H1 (cell line): Measurements from ENCODE around the gene KRT72. TPM values are rescaled to one million over a fixed set of nuclear protein-coding genes. Genes with fewer than 3 reads are reported as not detected.

Experiments used
- CTCF ChIA-PET: fragments of 300-600 bp; sonication (Branson Sonifier 250); formaldehyde crosslinking; loops from one replicate; lab custom pipeline; 2021; ENCODE audit not compliant: partially characterized antibody; lab: Charles Lee
- POLR2A ChIA-PET: fragments of 300-600 bp; sonication (Branson Sonifier 250); formaldehyde crosslinking; loops from one replicate; lab custom pipeline; 2021; ENCODE audit warnings: inconsistent platforms; ENCODE audit not compliant: partially characterized antibody; lab: Charles Lee
- DNase-seq, 2 experiments: peaks; one replicate each; pipeline versions ENCODE4 v3.0.0 to v3.0.0-alpha.2; 2010 to 2022; ENCODE audit warnings: low spot score in 2 of 2, low read depth in 1 of 2, mixed read lengths in 1 of 2
- FAIRE-seq: peaks from 2 replicates; lab custom pipeline; 2011; peaks lifted over from hg19 to GRCh38; lab: Jason Lieb, UNC
- H2AFZ ChIP-seq: 2 replicates; pipeline ENCODE4 v1.8.1; 2012; ENCODE audit warnings: low read length, inconsistent platforms
- H2AK5ac ChIP-seq: 2 replicates; pipeline ENCODE4 v1.6.1; 2013; ENCODE audit warnings: low read depth, low read length
- H2BK120ac ChIP-seq: replicated peaks from 2 replicates; pipeline ENCODE3; 2013; ENCODE audit warnings: low read depth, low read length, inconsistent platforms
- H2BK12ac ChIP-seq: 2 replicates; pipeline ENCODE4 v1.6.1; 2013; ENCODE audit warnings: low read depth, low read length
- H2BK15ac ChIP-seq: 2 replicates; pipeline ENCODE4 v1.6.1; 2013; ENCODE audit warnings: low read length
- H2BK20ac ChIP-seq: 2 replicates; pipeline ENCODE4 v1.6.1; 2013; ENCODE audit warnings: low read length
- H2BK5ac ChIP-seq: 2 replicates; pipeline ENCODE4 v1.6.1; 2013; ENCODE audit warnings: low read depth, low read length
- H3K14ac ChIP-seq: 2 replicates; pipeline ENCODE4 v1.6.1; 2013; ENCODE audit warnings: inconsistent platforms; ENCODE audit not compliant: insufficient read length
- H3K18ac ChIP-seq: 2 replicates; pipeline ENCODE4 v1.6.1; 2013; ENCODE audit warnings: low read length; ENCODE audit errors: extremely low read depth
- H3K23ac ChIP-seq: 2 replicates; pipeline ENCODE4 v1.6.1; 2013; ENCODE audit warnings: inconsistent platforms; ENCODE audit not compliant: insufficient read length
- H3K23me2 ChIP-seq: 2 replicates; pipeline ENCODE4 v1.6.1; 2013; ENCODE audit warnings: low read depth, low read length
- H3K27ac ChIP-seq: 2 replicates; pipeline ENCODE4 v1.6.1; 2011; ENCODE audit warnings: low read depth, low read length, inconsistent platforms
- H3K27me3 ChIP-seq, 4 experiments: replicated peaks in 1 of 4; 1 replicate in 1 of 4; 2 replicates in 3 of 4; pipeline versions ENCODE4 v1.6.1 to v1.8.1; 2011 to 2013; ENCODE audit warnings: low read length in 3 of 4, mild to moderate bottlenecking in 3 of 4, inconsistent platforms in 2 of 4, mixed read lengths in 2 of 4, moderate library complexity in 1 of 4; ENCODE audit not compliant: control insufficient read depth in 3 of 4, insufficient read depth in 3 of 4; ENCODE audit errors: extremely low read depth in 1 of 4
- H3K36me3 ChIP-seq, 4 experiments: 2 replicates each; pipeline versions ENCODE4 v1.6.1 to v1.8.1; 2011 to 2013; ENCODE audit warnings: mild to moderate bottlenecking in 4 of 4, low read length in 3 of 4, moderate library complexity in 2 of 4, control low read depth in 1 of 4, inconsistent platforms in 1 of 4; ENCODE audit not compliant: insufficient read depth in 4 of 4, control insufficient read depth in 2 of 4
- H3K4ac ChIP-seq: replicated peaks from 2 replicates; pipeline ENCODE3; 2013; ENCODE audit warnings: low read length, low read depth, mixed read lengths, inconsistent platforms; ENCODE audit not compliant: insufficient read length
- H3K4me1 ChIP-seq, 4 experiments: replicated peaks in 1 of 4; 1 replicate in 1 of 4; 2 replicates in 3 of 4; pipeline versions ENCODE4 v1.6.1 to v1.8.1; 2011 to 2013; ENCODE audit warnings: low read length in 3 of 4, inconsistent platforms in 2 of 4, mixed read lengths in 1 of 4; ENCODE audit not compliant: insufficient read depth in 4 of 4, control insufficient read depth in 3 of 4
- H3K4me2 ChIP-seq, 2 experiments: 2 replicates each; pipeline versions ENCODE4 v1.6.1 to v1.8.1; 2011 to 2013; ENCODE audit warnings: low read depth in 2 of 2, low read length in 2 of 2, control low read depth in 1 of 2, inconsistent platforms in 1 of 2, mild to moderate bottlenecking in 1 of 2; ENCODE audit not compliant: insufficient read depth in 1 of 2
- H3K4me3 ChIP-seq, 4 experiments: fragments of 200-600, 300-600 bp in 1 of 4; sonication (generic), shearing (Covaris generic), sonication (Bioruptor Twin) in 1 of 4; 2 replicates each; pipeline versions ENCODE4 v1.5.1 to v1.8.1; 2011 to 2016; ENCODE audit warnings: low read length in 4 of 4, low read depth in 3 of 4, control low read depth in 2 of 4, inconsistent platforms in 2 of 4, mild to moderate bottlenecking in 2 of 4, mixed read lengths in 1 of 4, moderate library complexity in 1 of 4; ENCODE audit not compliant: insufficient read depth in 2 of 4; ENCODE audit errors: extremely low read depth in 1 of 4
- H3K56ac ChIP-seq: replicated peaks from 2 replicates; pipeline ENCODE3; 2013; ENCODE audit warnings: low read depth, mild to moderate bottlenecking, mixed read lengths, low read length, inconsistent platforms; ENCODE audit not compliant: insufficient read length
- H3K79me1 ChIP-seq: 2 replicates; pipeline ENCODE4 v1.6.1; 2013; ENCODE audit warnings: low read depth, low read length, control low read depth
- H3K79me2 ChIP-seq, 2 experiments: 2 replicates each; pipeline versions ENCODE4 v1.6.1 to v1.8.1; 2012 to 2013; ENCODE audit warnings: low read length in 2 of 2, mild to moderate bottlenecking in 2 of 2, inconsistent platforms in 1 of 2; ENCODE audit not compliant: insufficient read depth in 2 of 2, control insufficient read depth in 1 of 2
- H3K9ac ChIP-seq, 4 experiments: replicated peaks in 1 of 4; 1 replicate in 1 of 4; 2 replicates in 3 of 4; pipeline versions ENCODE4 v1.6.1 to v1.8.1; 2011 to 2013; ENCODE audit warnings: low read depth in 3 of 4, low read length in 3 of 4, control low read depth in 2 of 4, mild to moderate bottlenecking in 2 of 4, moderate library complexity in 2 of 4, inconsistent platforms in 1 of 4; ENCODE audit errors: extremely low read depth in 1 of 4
- H3K9me3 ChIP-seq, 2 experiments: 2 replicates each; pipeline versions ENCODE4 v1.6.1 to v1.8.1; 2012 to 2013; ENCODE audit warnings: mild to moderate bottlenecking in 2 of 2, moderate library complexity in 2 of 2, control low read depth in 1 of 2, inconsistent platforms in 1 of 2, low read depth in 1 of 2, low read length in 1 of 2, mixed read lengths in 1 of 2; ENCODE audit not compliant: insufficient read depth in 2 of 2
- H4K20me1 ChIP-seq, 2 experiments: replicated peaks in 1 of 2; 2 replicates each; pipeline versions ENCODE3 to v1.8.1; 2011 to 2013; ENCODE audit warnings: inconsistent platforms in 2 of 2, low read length in 2 of 2, mild to moderate bottlenecking in 1 of 2; ENCODE audit not compliant: insufficient read depth in 2 of 2, control insufficient read depth in 1 of 2
- H4K5ac ChIP-seq: 2 replicates; pipeline ENCODE4 v1.6.1; 2013; ENCODE audit warnings: low read length, low read depth, mixed read lengths, inconsistent platforms; ENCODE audit not compliant: insufficient read length
- H4K8ac ChIP-seq: 2 replicates; pipeline ENCODE4 v1.8.0; 2013; ENCODE audit warnings: mild to moderate bottlenecking, moderate library complexity, low read length, inconsistent platforms; ENCODE audit not compliant: insufficient read depth; ENCODE audit errors: extremely low read depth
- H4K91ac ChIP-seq: replicated peaks from 2 replicates; pipeline ENCODE3; 2013; ENCODE audit warnings: low read length, mixed read lengths, inconsistent platforms; ENCODE audit not compliant: insufficient read length
- CBX8 ChIP-seq: fragments of 300-800, 300-1000 bp; sonication (generic); IDR thresholded peaks from 2 replicates; pipeline ENCODE4 v1.7.1; 2016; ENCODE audit warnings: low read depth, low read length, borderline replicate concordance
- KDM4A ChIP-seq: IDR thresholded peaks from one replicate; pipeline ENCODE4 v1.7.1; 2012; ENCODE audit warnings: low read depth, mild to moderate bottlenecking, moderate library complexity, low read length, inconsistent platforms; ENCODE audit not compliant: severe bottlenecking
- MAFK ChIP-seq: IDR thresholded peaks from 2 replicates; pipeline ENCODE4 v1.6.1; 2012; ENCODE audit warnings: low read depth, mild to moderate bottlenecking, improper control_type of control experiment, low read length
- RBBP5 ChIP-seq: IDR thresholded peaks from 2 replicates; pipeline ENCODE4 v1.7.1; 2012; ENCODE audit warnings: low read depth, mild to moderate bottlenecking, inconsistent platforms, low read length, moderate library complexity, borderline replicate concordance
- SP2 ChIP-seq: IDR thresholded peaks from 2 replicates; pipeline ENCODE4 v1.6.1; 2012; ENCODE audit warnings: mild to moderate bottlenecking, low read length, inconsistent platforms
- SRF ChIP-seq: IDR thresholded peaks from 2 replicates; pipeline ENCODE4 v1.6.1; 2011; ENCODE audit warnings: mild to moderate bottlenecking, low read depth, low read length, moderate library complexity
- SUZ12 ChIP-seq: fragments of 200-600 bp; sonication (generic); IDR thresholded peaks from 2 replicates; pipeline ENCODE4 v1.6.1; 2012; ENCODE audit warnings: mild to moderate bottlenecking, inconsistent platforms, low read length, moderate library complexity, mixed read lengths
- WGBS, 2 experiments: shearing (Covaris generic) in 1 of 2; methylation state at CpG; one replicate each; pipeline versions ENCODE4 v1.1.6 to v1.1.7; 2013 to 2015; ENCODE audit warnings: low lambda C conversion rate in 2 of 2, mixed read lengths in 2 of 2, inconsistent platforms in 1 of 2, low coverage in 1 of 2, missing lambda C conversion rate in 1 of 2; ENCODE audit not compliant: insufficient replicate concordance in 2 of 2, insufficient coverage in 1 of 2, insufficient read length in 1 of 2; ENCODE audit errors: extremely low coverage in 1 of 2, missing lambda C conversion rate in 1 of 2; 5-methylcytosine and 5-hydroxymethylcytosine counted together
- long read RNA-seq, 2 experiments: library from RNA in 1 of 2; library from capped mRNA in 1 of 2; stranded (forward); transcript quantifications; one replicate each; pipeline ENCODE4 v2.0.0, GENCODE V29; 2021; ENCODE audit warnings: inconsistent platforms in 1 of 2
- polyA minus RNA-seq, 3 experiments: library from RNA; depleted of rRNA, polyadenylated mRNA; stranded (reverse); fragments of >200 nt; gene quantifications; 1 replicate in 2 of 3; 2 replicates in 1 of 3; pipeline ENCODE4 v1.2.3, GENCODE V29; 2011
- polyA plus RNA-seq, 7 experiments: library from polyadenylated mRNA; depleted of rRNA in 3 of 7; stranded (reverse) in 5 of 7; unstranded in 2 of 7; fragments of >200 nt in 5 of 7; fragments of 200-250 nt in 2 of 7; gene quantifications; 1 replicate in 5 of 7; 2 replicates in 1 of 7; 4 replicates in 1 of 7; pipeline versions ENCODE4 v1.2.1 to v1.2.3, GENCODE V29; 2011 to 2013; ENCODE audit warnings: missing spikeins in 2 of 7, mixed read lengths in 2 of 7
- total RNA-seq: library from RNA; stranded (reverse); fragmentation: NEBNext Ultra II Directional; extraction: Animal tissue kit (Norgen Biotek cat#: 25700); gene quantifications from 2 replicates; pipeline ENCODE4 v1.2.1, GENCODE V29; 2021

The KRT72 gene
- not detected in 2 replicates for total RNA-seq
- not detected in 2 replicates for polyA plus RNA-seq (2011; rRNA removed)
- polyA plus RNA-seq (2011; cell fraction: cytosol; rRNA removed) = not detected
- not detected for polyA plus RNA-seq (2011; cell fraction: nucleus; rRNA removed)
- polyA plus RNA-seq (2012, experiment 1 of 2) = not detected in 4 replicates
- polyA plus RNA-seq (2012, experiment 2 of 2) = not detected
- not detected for polyA plus RNA-seq (2013, experiment 1 of 2)
- polyA plus RNA-seq (2013, experiment 2 of 2) = not detected
- not detected in 2 replicates for polyA minus RNA-seq (2011; rRNA and poly(A)+ RNA removed)
- not detected for polyA minus RNA-seq (2011; cell fraction: cytosol; rRNA and poly(A)+ RNA removed)
- not detected for polyA minus RNA-seq (2011; cell fraction: nucleus; rRNA and poly(A)+ RNA removed)
- long read RNA-seq, experiment 1 = 0 reads
- long read RNA-seq, experiment 2 = 0 reads

DNA sequence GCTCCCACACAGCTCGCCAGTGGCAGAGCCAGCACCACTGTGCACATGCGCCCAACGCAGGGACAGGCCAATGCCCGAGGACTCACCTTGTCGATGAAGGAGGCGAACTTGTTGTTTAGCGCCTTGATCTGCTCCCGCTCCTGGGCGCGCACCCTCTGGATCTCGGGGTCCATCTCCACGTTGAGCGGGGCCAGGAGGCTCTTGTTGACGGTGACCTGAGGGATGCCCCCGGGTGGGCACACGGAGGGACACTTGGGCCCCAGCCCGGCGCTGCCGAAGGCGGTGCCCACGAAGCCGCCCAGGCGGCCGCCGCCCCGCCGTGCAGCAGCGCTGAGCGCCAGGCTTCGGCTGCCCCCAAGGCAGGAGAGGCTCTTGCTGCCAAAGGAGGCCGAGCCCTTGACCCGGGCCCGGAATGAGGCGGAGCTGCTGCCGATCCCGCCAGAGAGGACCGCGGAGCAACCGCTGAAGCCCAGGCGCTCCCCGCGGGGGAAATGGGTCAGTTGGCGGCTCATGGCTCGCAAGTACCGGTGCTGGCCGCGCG is at the start of gene KRT72:
Gene KRT72 (minus strand): TSS at position 523 of the 541 bp plus-strand sequence. CDS start 11 bp downstream, at position 512.
- no peaks in the 10 kb centered on the region for H3K4me1 ChIP-seq

More for the DNA sequence above, at the start of gene KRT72:
- WGBS, 2 experiments = 75% methylated on average over 24 of the region's 48 CpGs; no CpG with 5 or more reads in 1 of the 2 experiments
- Histone ChIP-seq H4K91ac (no peak within 1 kb of the TSS), H3K79me1 (no peaks in the 10 kb centered on the region), H4K20me1 (no peaks in the 10 kb centered on the region), H3K4me3 (peak within 1 kb of the TSS in 1 of 4 experiments; percentile 36; a peak in 3 of 8 replicates), H3K4ac (no peak within 1 kb of the TSS), H3K27ac (no peak within 1 kb of the TSS), H2BK12ac (no peak within 1 kb of the TSS), H3K14ac (no peak within 1 kb of the TSS), H3K4me2 (peak within 1 kb of the TSS; percentile 35 to 38; a peak in 2 of 4 replicates), H3K56ac (no peak within 1 kb of the TSS), H3K79me2 (no peaks in the 10 kb centered on the region), H3K23me2 (no peaks in the 10 kb centered on the region; the same call in 1 of the 2 replicates), H3K36me3 (no peaks in the 10 kb centered on the region), H2BK120ac (no peak within 1 kb of the TSS), H3K27me3 (peaks cover 0 to 6% (median under 1%) of the 10 kb centered on the region in 4 experiments; a peak in 5 of 7 replicates), H4K8ac (no peak within 1 kb of the TSS), H3K9me3 (no peaks in the 10 kb centered on the region; a peak in 2 of 4 replicates), H3K9ac (no peak within 1 kb of the TSS), H3K23ac (no peak within 1 kb of the TSS), H2BK5ac (no peak within 1 kb of the TSS), H2BK15ac (no peak within 1 kb of the TSS), H2AK5ac (no peak within 1 kb of the TSS), H2AFZ (peak within 1 kb of the TSS; percentile 12; the same call in 1 of the 2 replicates), H2BK20ac (no peak within 1 kb of the TSS), H4K5ac (no peak within 1 kb of the TSS), H3K18ac (no peak within 1 kb of the TSS)
- ChIA-PET CTCF (interaction anchor here (0.6 to 1.9 kb wide), 6 partner anchors 10 to 264 kb away, joined by 3 to 5 read pairs (median 3); no protein-coding TSS in a partner anchor), POLR2A (no interaction called here)
- FAIRE-seq (no peak), DNase-seq (peak in 1 of 2 experiments; percentile 47)
- 0 out of 2 replicates have a peak, but pooled peaks have one; percentile 34 for TF ChIP-seq SUZ12
- peak; percentile 25 for TF ChIP-seq KDM4A
- TF ChIP-seq CBX8 = no peak
- TF ChIP-seq MAFK = no peak
- TF ChIP-seq SP2 = no peak
- no peak for TF ChIP-seq RBBP5
- no peak for TF ChIP-seq SRF
